Stimulated activated naive CD8-positive, alpha-beta T cell treated with anti-CD3 and anti-CD28 coated beads, Interleukin-15, Interleukin-2, amounts not matched to agents 100 ng/mL and 50 ng/mL, for 24 hours (primary cell): ENCODE data around the gene TMEM235.

Source experiments
- H3K27ac Mint-ChIP-seq: one replicate; pipeline ENCODE4 v1.8.0; 2021; ENCODE audit warnings: mild to moderate bottlenecking, mixed read lengths
- H3K27me3 Mint-ChIP-seq: one replicate; pipeline ENCODE4 v1.8.0; 2021; ENCODE audit warnings: mixed read lengths
- H3K36me3 Mint-ChIP-seq: one replicate; pipeline ENCODE4 v1.8.0; 2021; ENCODE audit warnings: low read depth, mixed read lengths
- H3K4me1 Mint-ChIP-seq: one replicate; pipeline ENCODE4 v1.8.0; 2021; ENCODE audit warnings: low read depth, mixed read lengths
- H3K4me3 Mint-ChIP-seq: one replicate; pipeline ENCODE4 v1.8.0; 2021; ENCODE audit warnings: mild to moderate bottlenecking, mixed read lengths
- H3K9me3 Mint-ChIP-seq: one replicate; pipeline ENCODE4 v1.8.0; 2021; ENCODE audit warnings: mixed read lengths

TMEM235 gene

GRCh38 chr17:78278139-78278741, 46.8 kb downstream of the TMEM235 start:
- no peaks in the 10 kb centered on the region for H3K27me3 Mint-ChIP-seq
- H3K27ac Mint-ChIP-seq = no peak overlapping the region
- H3K36me3 Mint-ChIP-seq = no peaks in the 10 kb centered on the region
- no peaks in the 10 kb centered on the region for H3K4me1 Mint-ChIP-seq
- no peaks in the 10 kb centered on the region for H3K9me3 Mint-ChIP-seq
- no peak overlapping the region for H3K4me3 Mint-ChIP-seq

GRCh38 chr17:78279360-78279990, 48.0 kb downstream of the TMEM235 start:
- H3K4me1 Mint-ChIP-seq = no peaks in the 10 kb centered on the region
- no peaks in the 10 kb centered on the region for H3K27me3 Mint-ChIP-seq
- no peaks in the 10 kb centered on the region for H3K9me3 Mint-ChIP-seq
- no peaks in the 10 kb centered on the region for H3K36me3 Mint-ChIP-seq
- no peak overlapping the region for H3K27ac Mint-ChIP-seq
- H3K4me3 Mint-ChIP-seq = no peak overlapping the region

- Mint-ChIP-seq H3K9me3 (no peaks in the 10 kb centered on the region), H3K4me1 (no peaks in the 10 kb centered on the region), H3K36me3 (no peaks in the 10 kb centered on the region), H3K4me3 (no peak overlapping the region), H3K27ac (no peak overlapping the region), H3K27me3 (no peaks in the 10 kb centered on the region)
Observed at GRCh38 chr17:78281249-78281845, 49.9 kb downstream of the TMEM235 start.

GRCh38 chr17:78284146-78284545, 52.7 kb downstream of the TMEM235 start:
- no peak overlapping the region for H3K27ac Mint-ChIP-seq
- H3K9me3 Mint-ChIP-seq = no peaks in the 10 kb centered on the region
- H3K27me3 Mint-ChIP-seq = no peaks in the 10 kb centered on the region
- H3K4me3 Mint-ChIP-seq = no peak overlapping the region
- no peaks in the 10 kb centered on the region for H3K4me1 Mint-ChIP-seq
- no peaks in the 10 kb centered on the region for H3K36me3 Mint-ChIP-seq

- Mint-ChIP-seq H3K4me3 (no peak overlapping the region), H3K4me1 (no peaks in the 10 kb centered on the region), H3K9me3 (no peaks in the 10 kb centered on the region), H3K27ac (no peak overlapping the region), H3K36me3 (no peaks in the 10 kb centered on the region), H3K27me3 (no peaks in the 10 kb centered on the region)
Observed at GRCh38 chr17:78289004-78289403, 57.6 kb downstream of the TMEM235 start.

- H3K36me3 Mint-ChIP-seq = no peaks in the 10 kb centered on the region
- H3K4me3 Mint-ChIP-seq = no peak overlapping the region
- no peaks in the 10 kb centered on the region for H3K9me3 Mint-ChIP-seq
- H3K27ac Mint-ChIP-seq = no peak overlapping the region
- H3K4me1 Mint-ChIP-seq = no peaks in the 10 kb centered on the region
- H3K27me3 Mint-ChIP-seq = no peaks in the 10 kb centered on the region
Observed at GRCh38 chr17:78289802-78290363, 58.5 kb downstream of the TMEM235 start.
